SJSA1 (cell line): ENCODE data around the gene PIBF1. TPM values are rescaled to one million over a fixed set of nuclear protein-coding genes. Genes with fewer than 3 reads are reported as not detected.
"Not testable (repeated sequence)": the region's sequence is repeated elsewhere in the genome, so short reads cannot be mapped to it uniquely, and the experiment has no call there.

Experiments used
- DNase-seq, 2 experiments: peaks; one replicate each; pipeline ENCODE4 v3.0.0-alpha.2; 2015 to 2020; ENCODE audit warnings: low spot score in 2 of 2, low read depth in 1 of 2
- H3K27ac ChIP-seq: fragments of 250-450 bp; sonication (Bioruptor Pico); 2 replicates; pipeline ENCODE4 v1.5.1; 2020; ENCODE audit warnings: mild to moderate bottlenecking, moderate library complexity
- H3K27me3 ChIP-seq: fragments of 250-450 bp; sonication (Bioruptor Pico); replicated peaks from 2 replicates; pipeline ENCODE4 v1.5.1; 2020; ENCODE audit warnings: mild to moderate bottlenecking, moderate library complexity
- H3K36me3 ChIP-seq: fragments of 250-450 bp; sonication (Bioruptor Pico); 2 replicates; pipeline ENCODE4 v1.5.1; 2020; ENCODE audit warnings: mild to moderate bottlenecking
- H3K4me1 ChIP-seq: fragments of 250-450 bp; sonication (Bioruptor Pico); replicated peaks from 2 replicates; pipeline ENCODE4 v1.6.1; 2021; ENCODE audit warnings: mild to moderate bottlenecking
- H3K4me3 ChIP-seq: fragments of 250-450 bp; sonication (Bioruptor Pico); 2 replicates; pipeline ENCODE4 v1.5.1; 2020; ENCODE audit warnings: mild to moderate bottlenecking
- H3K9me3 ChIP-seq: fragments of 250-450 bp; sonication (Bioruptor Pico); replicated peaks from 2 replicates; pipeline ENCODE4 v1.5.1; 2020; ENCODE audit warnings: mild to moderate bottlenecking
- total RNA-seq: library from RNA; depleted of rRNA; stranded (reverse); fragments of >200 nt; shearing (Covaris generic); gene quantifications from 2 replicates; pipeline ENCODE4 v1.2.3, GENCODE V29; 2014; rRNA removed

The PIBF1 gene, protein sequence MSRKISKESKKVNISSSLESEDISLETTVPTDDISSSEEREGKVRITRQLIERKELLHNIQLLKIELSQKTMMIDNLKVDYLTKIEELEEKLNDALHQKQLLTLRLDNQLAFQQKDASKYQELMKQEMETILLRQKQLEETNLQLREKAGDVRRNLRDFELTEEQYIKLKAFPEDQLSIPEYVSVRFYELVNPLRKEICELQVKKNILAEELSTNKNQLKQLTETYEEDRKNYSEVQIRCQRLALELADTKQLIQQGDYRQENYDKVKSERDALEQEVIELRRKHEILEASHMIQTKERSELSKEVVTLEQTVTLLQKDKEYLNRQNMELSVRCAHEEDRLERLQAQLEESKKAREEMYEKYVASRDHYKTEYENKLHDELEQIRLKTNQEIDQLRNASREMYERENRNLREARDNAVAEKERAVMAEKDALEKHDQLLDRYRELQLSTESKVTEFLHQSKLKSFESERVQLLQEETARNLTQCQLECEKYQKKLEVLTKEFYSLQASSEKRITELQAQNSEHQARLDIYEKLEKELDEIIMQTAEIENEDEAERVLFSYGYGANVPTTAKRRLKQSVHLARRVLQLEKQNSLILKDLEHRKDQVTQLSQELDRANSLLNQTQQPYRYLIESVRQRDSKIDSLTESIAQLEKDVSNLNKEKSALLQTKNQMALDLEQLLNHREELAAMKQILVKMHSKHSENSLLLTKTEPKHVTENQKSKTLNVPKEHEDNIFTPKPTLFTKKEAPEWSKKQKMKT
- total RNA-seq: 14.4 and 15.3 TPM in 2 replicates

DNA sequence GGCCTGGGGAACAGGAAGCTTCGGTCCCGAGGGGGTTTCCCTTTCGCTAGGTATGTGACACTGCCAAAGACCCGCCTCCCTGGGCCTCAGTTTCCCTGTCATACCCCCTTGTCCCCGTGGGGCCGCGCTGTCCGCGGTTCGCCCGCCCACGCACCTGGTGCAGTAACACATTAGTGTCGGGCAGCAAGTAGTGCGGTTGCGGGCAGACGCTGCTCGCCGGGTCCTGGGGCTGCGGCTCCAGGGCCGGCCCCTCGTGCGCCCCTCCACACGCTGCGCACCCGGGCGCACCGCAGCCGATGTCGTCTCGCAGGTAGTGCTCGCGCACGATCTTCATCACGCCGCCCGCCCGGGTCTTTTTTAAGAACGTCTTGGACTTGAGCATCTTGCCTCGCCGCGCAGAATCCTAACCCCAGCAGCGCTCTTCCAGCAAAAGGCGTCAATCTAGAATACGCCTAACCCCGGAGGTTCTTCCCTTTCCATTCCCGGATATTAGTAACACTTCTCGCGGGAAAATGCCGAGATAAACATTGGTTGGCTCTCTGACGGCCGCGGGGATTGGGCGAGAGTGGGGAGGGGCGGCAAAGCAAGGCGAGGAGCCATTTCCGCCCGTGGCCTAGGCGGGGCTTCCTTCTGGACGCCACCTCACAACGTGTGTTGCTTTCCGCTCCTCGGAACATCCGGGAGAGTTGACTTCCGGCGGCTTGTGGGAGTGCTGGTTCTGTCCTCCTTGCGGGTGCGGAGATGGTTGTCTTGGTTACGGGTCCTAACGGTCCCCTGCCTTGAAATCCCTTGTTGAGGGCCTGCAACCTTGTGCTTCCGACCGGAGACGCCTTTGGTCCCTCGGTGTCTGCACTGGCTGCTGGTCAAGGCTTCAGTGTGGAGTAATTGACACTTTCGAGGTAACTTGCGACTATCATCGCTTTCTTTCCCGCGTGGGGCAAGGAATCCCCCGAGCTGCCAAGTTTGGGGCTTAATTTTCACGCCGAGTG is at the start of gene PIBF1, which contains the start of gene DIS3:
Gene PIBF1 (plus strand): TSS at position 683 of the 989 bp plus-strand sequence. CDS start 1,337 bp downstream, outside the sequence.
Gene DIS3 (minus strand): TSS at position 450 of the 989 bp plus-strand sequence. CDS start 68 bp downstream, at position 382.
- peak within 1 kb of the TSS; percentile 63 for H3K27ac ChIP-seq
- peak; percentile 95 to 97 for DNase-seq
- H3K4me3 ChIP-seq: peak within 1 kb of the TSS; percentile 68

DNA sequence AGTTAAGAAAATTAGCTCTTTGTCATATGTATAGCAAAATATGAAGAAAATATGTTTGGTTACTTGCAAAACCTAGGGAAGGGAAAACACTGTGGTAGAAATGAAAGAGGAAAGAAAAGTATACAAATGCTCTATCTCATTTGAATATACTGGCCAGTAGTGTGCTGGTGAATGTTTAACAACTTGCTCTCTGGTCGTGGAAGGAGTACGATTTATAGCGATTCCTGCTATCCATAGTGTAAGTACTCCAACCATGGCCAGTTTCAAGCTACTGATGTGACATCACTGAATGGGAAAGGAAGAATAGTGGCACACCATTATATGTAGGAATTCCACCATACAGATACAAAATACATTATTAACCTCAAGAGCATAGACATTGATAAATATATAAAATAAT is 44.9 kb upstream of the PIBF1 start:
- Histone ChIP-seq H3K27me3 (no peaks in the 10 kb centered on the region), H3K36me3 (peaks cover 47% of the 10 kb centered on the region), H3K4me1 (no peaks in the 10 kb centered on the region), H3K4me3 (no peak overlapping the region), H3K9me3 (no peaks in the 10 kb centered on the region), H3K27ac (no peak overlapping the region)
- DNase-seq: no peak

More for the DNA sequence above, at the start of gene PIBF1, which contains the start of gene DIS3:
- Histone ChIP-seq H3K27me3 (no peaks in the 10 kb centered on the region), H3K4me1 (peaks cover 7% of the 10 kb centered on the region), H3K9me3 (no peaks in the 10 kb centered on the region), H3K36me3 (peaks cover 33% of the 10 kb centered on the region)

DNA sequence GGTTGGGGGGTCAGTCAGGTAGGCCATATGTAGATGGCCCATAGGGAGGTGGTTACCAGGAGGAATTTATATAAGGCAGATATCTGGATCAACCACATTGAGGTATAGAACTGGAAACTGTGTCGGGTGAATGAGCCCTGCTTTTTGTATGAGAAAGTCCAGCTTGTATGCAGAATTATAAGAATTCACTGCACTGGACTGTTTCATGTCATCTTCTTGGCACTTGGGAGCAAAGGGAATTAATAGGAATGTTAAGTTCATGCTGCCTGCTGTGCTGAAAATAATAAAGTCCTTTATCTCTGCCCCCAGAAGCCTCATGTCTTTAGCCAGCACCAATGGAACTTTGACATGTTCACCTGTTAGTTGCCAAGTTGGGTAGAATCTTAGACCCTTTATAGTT is 41.9 kb upstream of the PIBF1 start:
- H3K9me3 ChIP-seq: no peaks in the 10 kb centered on the region
- H3K36me3 ChIP-seq: peaks cover 42% of the 10 kb centered on the region
- H3K4me3 ChIP-seq: no peak overlapping the region
- no peaks in the 10 kb centered on the region for H3K4me1 ChIP-seq
- H3K27ac ChIP-seq: no peak overlapping the region
- H3K27me3 ChIP-seq: no peaks in the 10 kb centered on the region
- DNase-seq: no peak

DNA sequence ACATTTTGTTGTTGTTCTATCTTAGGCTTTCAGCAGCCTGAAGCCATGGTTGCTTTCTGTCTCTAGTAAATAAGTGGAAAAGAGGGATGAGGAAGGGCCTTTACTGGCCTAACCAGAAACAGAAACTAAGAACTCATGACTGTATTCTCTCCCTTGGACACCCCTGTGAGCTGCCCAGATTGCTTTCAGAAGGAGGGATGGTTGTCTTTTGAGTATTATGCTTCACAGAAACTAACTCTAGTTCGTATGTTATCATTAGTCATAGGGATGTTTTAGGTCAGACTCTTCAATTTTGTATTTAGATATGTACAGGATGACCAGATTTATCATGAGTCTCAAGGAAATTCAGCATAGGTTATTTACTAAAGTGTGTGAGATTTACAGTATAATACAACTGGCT is 36.7 kb upstream of the PIBF1 start:
- peaks cover 52% of the 10 kb centered on the region for H3K36me3 ChIP-seq
- no peaks in the 10 kb centered on the region for H3K9me3 ChIP-seq
- H3K4me3 ChIP-seq: no peak overlapping the region
- no peak for DNase-seq
- no peak overlapping the region for H3K27ac ChIP-seq
- H3K4me1 ChIP-seq: no peaks in the 10 kb centered on the region
- H3K27me3 ChIP-seq: no peaks in the 10 kb centered on the region

DNA sequence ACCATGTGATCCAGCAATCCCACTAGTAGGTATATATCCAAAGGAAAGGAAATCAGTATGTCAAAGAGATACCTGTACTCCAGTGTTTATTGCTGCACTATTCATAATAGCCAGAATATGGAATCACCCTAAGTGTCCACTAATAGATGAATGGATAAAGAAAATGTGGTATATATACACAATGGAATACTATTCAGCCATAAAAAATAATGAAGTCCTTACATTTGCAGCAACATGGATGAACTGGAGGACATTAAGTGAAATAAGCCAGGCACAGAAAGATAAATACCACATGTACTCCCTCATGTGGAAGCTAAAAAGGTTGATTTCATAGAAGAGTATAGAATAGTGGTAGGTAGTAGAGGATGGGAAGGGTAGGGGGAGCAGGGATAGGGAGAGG is 30.7 kb upstream of the PIBF1 start:
- DNase-seq: no peak
- H3K9me3 ChIP-seq: no peaks in the 10 kb centered on the region
- H3K27me3 ChIP-seq: no peaks in the 10 kb centered on the region
- no peak overlapping the region for H3K4me3 ChIP-seq
- H3K4me1 ChIP-seq: no peaks in the 10 kb centered on the region
- H3K27ac ChIP-seq: no peak overlapping the region
- H3K36me3 ChIP-seq: peaks cover 74% of the 10 kb centered on the region

DNA sequence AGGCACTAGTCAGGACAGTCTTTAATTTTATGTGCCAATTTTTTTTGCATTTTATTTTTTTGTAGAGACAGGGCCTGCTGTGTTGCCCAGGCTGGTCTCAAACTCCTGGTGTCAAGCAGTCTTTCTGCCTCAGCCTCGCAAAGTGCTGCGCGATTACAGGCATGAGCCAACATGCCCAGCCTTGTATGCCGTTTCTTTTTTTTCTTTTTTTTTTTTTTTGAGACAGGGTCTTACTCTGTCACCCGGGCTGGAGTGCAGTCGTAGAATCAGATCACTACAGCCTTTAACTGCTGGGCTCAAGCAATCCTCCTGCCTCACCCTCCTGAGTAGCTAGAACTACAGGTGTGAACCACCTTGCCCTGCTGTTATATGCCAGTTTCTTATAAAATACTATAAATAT is 27.8 kb upstream of the PIBF1 start:
- H3K4me1 ChIP-seq: no peaks in the 10 kb centered on the region
- no peaks in the 10 kb centered on the region for H3K27me3 ChIP-seq
- H3K36me3 ChIP-seq: peaks cover 80% of the 10 kb centered on the region
- no peak overlapping the region for H3K4me3 ChIP-seq
- no peak for DNase-seq
- H3K9me3 ChIP-seq: no peaks in the 10 kb centered on the region
- no peak overlapping the region for H3K27ac ChIP-seq

DNA sequence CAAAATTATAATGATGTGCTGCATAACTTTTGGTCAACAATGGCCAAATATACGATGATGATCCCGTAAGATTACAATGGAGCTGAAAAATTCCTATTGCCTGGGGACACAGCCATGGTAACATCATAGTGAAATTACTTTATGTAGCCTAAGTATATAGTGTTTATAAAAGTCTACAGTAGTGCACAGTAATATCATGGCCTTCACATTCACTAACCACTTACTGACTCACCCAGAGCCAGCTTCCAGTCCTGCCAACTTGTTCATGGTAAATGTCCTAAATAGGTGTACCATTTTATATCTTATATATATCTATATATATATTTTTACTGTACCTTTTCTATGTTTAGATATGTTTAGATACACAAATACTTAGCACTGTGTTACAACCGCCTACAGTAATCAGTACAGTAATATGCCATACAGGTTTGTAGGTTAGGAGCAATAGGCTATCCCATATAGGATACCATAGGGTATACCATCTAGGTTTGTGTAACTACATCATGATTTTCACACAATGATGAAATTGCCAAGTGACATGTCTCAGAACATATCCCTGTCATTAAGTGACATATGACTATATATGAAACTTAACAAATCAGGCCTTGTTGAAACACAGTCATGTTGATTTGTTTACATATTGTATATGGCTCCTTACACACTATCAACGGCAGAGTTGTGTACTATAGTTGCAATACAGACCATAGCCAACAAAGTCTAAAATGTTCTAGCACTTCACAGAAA is 24.0 kb upstream of the PIBF1 start:
- DNase-seq: no peak
- Histone ChIP-seq H3K27me3 (no peaks in the 10 kb centered on the region), H3K4me3 (no peak overlapping the region), H3K9me3 (no peaks in the 10 kb centered on the region), H3K27ac (no peak overlapping the region), H3K4me1 (no peaks in the 10 kb centered on the region), H3K36me3 (peaks cover 88% of the 10 kb centered on the region)

DNA sequence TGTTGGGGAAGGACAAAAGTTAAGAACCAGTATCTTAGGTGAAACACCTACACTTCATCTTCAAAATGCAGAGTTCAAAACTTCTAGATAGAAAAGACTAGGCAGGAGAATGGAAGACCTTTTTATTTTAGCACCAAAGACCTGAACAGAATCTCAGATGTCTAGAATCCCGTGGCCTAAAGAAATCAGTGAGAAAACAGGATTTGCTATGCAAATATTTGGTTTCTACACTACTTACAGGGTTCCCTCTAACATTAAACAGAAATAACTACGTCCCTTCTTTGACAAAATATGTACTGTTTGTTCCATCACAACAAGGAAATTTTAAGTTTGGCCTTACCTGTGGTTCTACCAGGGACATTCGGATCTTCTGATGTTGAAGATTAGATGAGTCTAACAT is 21.7 kb upstream of the PIBF1 start:
- no peaks in the 10 kb centered on the region for H3K9me3 ChIP-seq
- no peaks in the 10 kb centered on the region for H3K4me1 ChIP-seq
- peaks cover 88% of the 10 kb centered on the region for H3K36me3 ChIP-seq
- H3K27me3 ChIP-seq: no peaks in the 10 kb centered on the region
- DNase-seq: no peak
- H3K27ac ChIP-seq: no peak overlapping the region
- H3K4me3 ChIP-seq: no peak overlapping the region

DNA sequence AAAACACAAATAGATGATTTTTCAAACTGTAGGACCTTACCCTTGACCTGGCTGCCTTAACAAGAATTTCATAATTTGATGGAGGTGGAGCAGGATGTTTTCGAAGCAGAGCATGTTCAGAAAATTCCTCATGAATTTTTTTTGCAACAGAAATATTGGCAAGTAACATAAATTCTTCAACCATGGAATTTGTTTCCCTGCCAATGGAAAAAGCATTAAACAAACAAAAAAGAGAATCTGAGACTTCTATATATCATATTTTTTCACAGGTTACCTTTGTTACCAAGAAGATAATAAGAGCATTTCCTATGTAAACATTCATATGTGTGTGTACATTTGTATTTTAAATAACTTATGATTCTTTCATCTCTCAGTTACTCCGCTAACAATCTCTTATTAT is 18.5 kb upstream of the PIBF1 start:
- no peaks in the 10 kb centered on the region for H3K4me1 ChIP-seq
- peaks cover 94% of the 10 kb centered on the region for H3K36me3 ChIP-seq
- no peak for DNase-seq
- no peak overlapping the region for H3K27ac ChIP-seq
- no peaks in the 10 kb centered on the region for H3K27me3 ChIP-seq
- no peak overlapping the region for H3K4me3 ChIP-seq
- H3K9me3 ChIP-seq: no peaks in the 10 kb centered on the region

DNA sequence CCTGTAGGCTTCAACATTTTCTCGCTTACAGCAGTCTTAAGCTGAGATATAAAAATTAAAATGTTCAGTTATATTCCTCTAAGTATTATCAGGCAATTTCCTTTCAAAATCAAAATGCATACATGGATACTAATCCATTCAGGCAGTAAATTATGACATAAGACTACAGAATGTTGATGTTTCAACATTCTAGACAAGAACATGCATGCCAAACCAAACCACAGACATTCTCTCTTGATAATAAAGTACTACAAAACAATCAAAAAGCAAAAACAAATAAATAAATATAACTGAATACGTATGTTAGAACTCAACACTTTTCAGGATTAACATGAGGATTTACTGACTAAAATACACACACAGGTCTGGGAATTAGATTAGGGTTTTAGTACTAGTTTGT is 7.9 kb upstream of the PIBF1 start:
- Histone ChIP-seq H3K4me3 (no peak overlapping the region), H3K27ac (no peak overlapping the region), H3K36me3 (peaks cover 84% of the 10 kb centered on the region), H3K27me3 (no peaks in the 10 kb centered on the region), H3K9me3 (no peaks in the 10 kb centered on the region), H3K4me1 (no peaks in the 10 kb centered on the region)
- peak in 1 of 2 experiments; percentile 22 for DNase-seq

DNA sequence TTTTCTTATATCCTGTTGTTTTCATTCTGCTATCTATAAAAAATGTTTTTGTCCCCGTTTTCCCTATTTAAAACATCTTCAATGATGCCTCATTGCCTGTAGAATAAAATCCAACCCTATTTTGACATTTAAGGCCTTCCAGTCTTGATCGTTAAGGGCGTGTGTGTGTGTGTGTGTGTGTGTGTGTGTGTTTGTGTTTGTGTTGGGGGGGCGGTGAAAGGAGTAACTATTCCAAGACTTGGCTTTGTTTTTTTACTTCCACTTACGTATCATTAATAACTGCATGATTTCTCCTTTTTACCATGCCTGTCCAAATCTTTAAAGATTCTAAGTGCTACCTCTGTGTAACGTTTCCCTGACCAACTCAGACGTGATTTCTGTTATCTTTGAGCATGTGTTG is 784 bp downstream of the PIBF1 start:
- Histone ChIP-seq H3K4me1 (peaks cover 7% of the 10 kb centered on the region), H3K9me3 (no peaks in the 10 kb centered on the region), H3K27ac (peak overlapping the region; percentile 63), H3K36me3 (peaks cover 25% of the 10 kb centered on the region), H3K27me3 (no peaks in the 10 kb centered on the region), H3K4me3 (peak overlapping the region; percentile 68)
- peak in 1 of 2 experiments; percentile 12 for DNase-seq

DNA sequence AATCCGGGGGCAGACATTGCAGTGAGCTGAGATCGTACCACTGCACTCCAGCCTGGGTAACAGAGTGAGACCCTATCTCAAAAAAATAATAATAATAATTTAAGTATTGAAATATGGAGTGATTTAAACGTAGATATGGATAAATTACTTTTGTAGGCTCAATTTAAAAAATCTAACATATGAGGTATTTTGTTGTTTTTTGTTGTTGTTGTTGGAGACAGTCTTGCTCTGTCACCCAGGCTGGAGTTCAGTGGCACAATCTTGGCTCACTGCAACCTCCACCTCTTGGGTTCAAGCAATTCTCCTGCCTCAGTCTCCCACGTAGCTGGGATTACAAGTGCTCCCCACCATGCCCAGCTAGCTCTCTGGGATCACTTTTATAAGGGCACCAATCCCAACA is 2.7 kb downstream of the PIBF1 start:
- not testable (repeated sequence) for H3K27me3 ChIP-seq, H3K4me3 ChIP-seq, H3K9me3 ChIP-seq

DNA sequence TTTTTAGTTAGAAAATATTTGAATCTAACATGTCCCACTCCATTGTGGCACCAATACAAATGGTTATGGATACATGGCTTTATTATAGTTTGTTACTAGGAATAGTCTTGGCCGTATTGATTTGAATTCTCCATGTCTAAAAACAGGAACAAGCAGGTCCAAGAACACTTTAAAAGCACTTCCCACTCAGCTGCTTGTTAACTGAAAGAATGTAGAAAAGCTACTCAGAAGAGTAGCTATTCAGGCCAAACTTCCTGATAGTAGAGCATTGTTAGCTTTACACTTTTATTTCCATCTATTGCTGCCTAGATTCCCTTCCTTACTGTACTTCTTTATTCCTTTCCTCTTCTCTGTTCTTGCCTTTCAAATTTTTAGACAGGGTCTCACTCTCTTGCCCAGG is 6.9 kb downstream of the PIBF1 start:
- H3K27ac ChIP-seq: no peak overlapping the region
- no peaks in the 10 kb centered on the region for H3K4me1 ChIP-seq
- H3K27me3 ChIP-seq: no peaks in the 10 kb centered on the region
- H3K4me3 ChIP-seq: no peak overlapping the region
- no peaks in the 10 kb centered on the region for H3K9me3 ChIP-seq
- DNase-seq: no peak
- H3K36me3 ChIP-seq: peaks cover 21% of the 10 kb centered on the region

More for the DNA sequence above, 2.7 kb downstream of the PIBF1 start:
- H3K36me3 ChIP-seq: peaks cover 16% of the 10 kb centered on the region
- not testable (repeated sequence) for H3K4me1 ChIP-seq, DNase-seq, H3K27ac ChIP-seq
